K562 (cell line): ENCODE results near the gene TMC5. TPM values are rescaled to one million over a fixed set of nuclear protein-coding genes. Genes with fewer than 3 reads are reported as not detected.

ENCODE experiments used
- CC2D1A ChIP-seq: fragments of 450-650 bp; IDR thresholded peaks from 2 replicates; pipeline ENCODE4 v1.6.1; 2017; ENCODE audit warnings: mild to moderate bottlenecking
- E2F6 ChIP-seq, 2 experiments: IDR thresholded peaks; 2 replicates each; pipeline ENCODE4 v1.6.1; 2011; ENCODE audit warnings: borderline replicate concordance in 1 of 2, control low read depth in 1 of 2, low read depth in 1 of 2, low read length in 1 of 2, mild to moderate bottlenecking in 1 of 2, mixed read lengths in 1 of 2, moderate library complexity in 1 of 2; ENCODE audit not compliant: insufficient read depth in 1 of 2, insufficient read length in 1 of 2, poor library complexity in 1 of 2, severe bottlenecking in 1 of 2; ENCODE audit errors: extremely low read depth in 1 of 2
- HMG20B ChIP-seq: fragments of 250-450 bp; sonication (Bioruptor Pico); IDR thresholded peaks from 2 replicates; pipeline ENCODE4 v1.5.0; 2021; ENCODE audit warnings: mild to moderate bottlenecking
- JUN ChIP-seq, 2 experiments: sonication (generic) in 1 of 2; formaldehyde crosslinking in 1 of 2; IDR thresholded peaks; 2 replicates each; pipeline versions ENCODE4 v1.6.1 to v1.8.0; 2012 to 2022; ENCODE audit warnings: borderline replicate concordance in 2 of 2, mild to moderate bottlenecking in 2 of 2, improper control_type of control experiment in 1 of 2, low read depth in 1 of 2, low read length in 1 of 2, missing genetic modification reagents in 1 of 2
- NR3C1 ChIP-seq: sonication (generic); formaldehyde crosslinking; IDR thresholded peaks from 2 replicates; pipeline ENCODE4 v1.8.1; 2022; ENCODE audit warnings: missing genetic modification reagents
- RNF2 ChIP-seq: sonication (generic); IDR thresholded peaks from 2 replicates; pipeline ENCODE4 v1.6.1; 2016
- SMARCA4 ChIP-seq: fragments of 450-650 bp; IDR thresholded peaks from 2 replicates; pipeline ENCODE4 v1.6.1; 2016
- TFAP4 ChIP-seq: sonication (generic); formaldehyde crosslinking; IDR thresholded peaks from 2 replicates; pipeline ENCODE4 v1.8.0; 2022; ENCODE audit warnings: missing genetic modification reagents, mild to moderate bottlenecking, moderate library complexity, borderline replicate concordance
- TOE1 ChIP-seq, 2 experiments: fragments of 450-650 bp in 1 of 2; sonication (generic) in 1 of 2; formaldehyde crosslinking in 1 of 2; IDR thresholded peaks; 2 replicates each; pipeline versions ENCODE4 v1.7.1 to v1.8.0; 2016 to 2022; ENCODE audit warnings: borderline replicate concordance in 2 of 2, mild to moderate bottlenecking in 2 of 2, antibody characterized with exemption in 1 of 2, inconsistent platforms in 1 of 2, low read depth in 1 of 2, missing genetic modification reagents in 1 of 2, moderate library complexity in 1 of 2
- ZNF583 ChIP-seq: fragments of 250-450 bp; sonication (Bioruptor Pico); IDR thresholded peaks from 2 replicates; pipeline ENCODE4 v1.4.0; 2020
- polyA plus RNA-seq, 8 experiments: library from polyadenylated mRNA; depleted of rRNA in 4 of 8; stranded (reverse) in 5 of 8; unstranded in 3 of 8; fragments of >200 nt; fragmentation: Nextera tagmentation in 2 of 8; fragmentation: Illumina TruSeq in 1 of 8; extraction: Ambion mirVana in 2 of 8; extraction: Trizol in 1 of 8; gene quantifications; 2 replicates each; pipeline versions ENCODE4 v1.2.1 to v1.2.3, GENCODE V29; 2011 to 2014; ENCODE audit warnings: inconsistent platforms in 1 of 8, missing spikeins in 1 of 8
- total RNA-seq, 7 experiments: library from RNA; depleted of rRNA in 6 of 7; stranded (reverse); fragments of >200 nt in 6 of 7; fragmentation: Illumina TruSeq in 2 of 7; extraction: Trizol in 2 of 7; gene quantifications; 2 replicates each; pipeline versions ENCODE4 v1.2.1 to v1.2.3, GENCODE V29; 2011 to 2021; ENCODE audit warnings: low replicate concordance in 1 of 7
- TF ChIP-seq, protein P1 (sequence below): fragments of 450-650 bp; IDR thresholded peaks from 2 replicates; pipeline ENCODE4 v1.6.1; 2016; ENCODE audit warnings: mild to moderate bottlenecking
- TF ChIP-seq, protein P2 (sequence below): fragments of 200-800 bp; sonication (Bioruptor generic); IDR thresholded peaks from 2 replicates; pipeline ENCODE4 v1.6.1; 2017; ENCODE audit warnings: missing genetic modification characterization, missing compliant biosample characterization

The TMC5 gene
- total and polyA plus RNA-seq, 9 of the 15 experiments (the other 6 are each of a cell fraction or from before 2014, with no cell fraction given), result 0.83 to 2.6 (median 1.6) TPM

DNA sequence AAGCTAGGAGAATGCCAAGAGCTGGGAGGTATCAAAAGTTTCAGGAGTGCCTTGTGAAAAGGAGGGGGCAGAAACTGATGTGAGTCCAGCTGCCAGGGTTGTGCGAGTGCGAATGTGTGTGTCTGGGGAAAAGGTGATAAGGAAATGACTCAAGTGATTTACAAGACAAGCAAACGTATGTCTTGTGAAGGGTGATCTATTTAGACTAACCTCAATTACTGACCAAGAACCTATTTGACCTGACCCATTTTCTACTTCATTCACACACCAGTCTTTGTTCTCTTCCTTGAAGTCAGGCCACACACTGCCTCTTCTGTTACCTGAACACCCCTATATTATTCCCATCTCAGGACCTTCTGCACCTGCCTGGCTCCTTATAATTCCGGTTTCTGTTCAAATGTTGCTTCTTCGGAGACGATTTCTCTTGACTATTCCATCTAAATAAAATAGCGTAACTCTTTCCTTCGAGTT is 103.2 kb downstream of the TMC5 start (continued):
- TF ChIP-seq, protein P1, sequence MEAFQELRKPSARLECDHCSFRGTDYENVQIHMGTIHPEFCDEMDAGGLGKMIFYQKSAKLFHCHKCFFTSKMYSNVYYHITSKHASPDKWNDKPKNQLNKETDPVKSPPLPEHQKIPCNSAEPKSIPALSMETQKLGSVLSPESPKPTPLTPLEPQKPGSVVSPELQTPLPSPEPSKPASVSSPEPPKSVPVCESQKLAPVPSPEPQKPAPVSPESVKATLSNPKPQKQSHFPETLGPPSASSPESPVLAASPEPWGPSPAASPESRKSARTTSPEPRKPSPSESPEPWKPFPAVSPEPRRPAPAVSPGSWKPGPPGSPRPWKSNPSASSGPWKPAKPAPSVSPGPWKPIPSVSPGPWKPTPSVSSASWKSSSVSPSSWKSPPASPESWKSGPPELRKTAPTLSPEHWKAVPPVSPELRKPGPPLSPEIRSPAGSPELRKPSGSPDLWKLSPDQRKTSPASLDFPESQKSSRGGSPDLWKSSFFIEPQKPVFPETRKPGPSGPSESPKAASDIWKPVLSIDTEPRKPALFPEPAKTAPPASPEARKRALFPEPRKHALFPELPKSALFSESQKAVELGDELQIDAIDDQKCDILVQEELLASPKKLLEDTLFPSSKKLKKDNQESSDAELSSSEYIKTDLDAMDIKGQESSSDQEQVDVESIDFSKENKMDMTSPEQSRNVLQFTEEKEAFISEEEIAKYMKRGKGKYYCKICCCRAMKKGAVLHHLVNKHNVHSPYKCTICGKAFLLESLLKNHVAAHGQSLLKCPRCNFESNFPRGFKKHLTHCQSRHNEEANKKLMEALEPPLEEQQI, result 0 out of 2 replicates have a peak, but pooled peaks have one; percentile 33
- TF ChIP-seq JUN (IDR thresholded peaks at IDR 0.05; ENCODE audit: borderline replicate concordance, low read depth, low read length), result peak; percentile 77
- TF ChIP-seq JUN (CRISPR knock-in tag; IDR thresholded peaks at IDR 0.05; ENCODE audit: borderline replicate concordance), result no peak
- TF ChIP-seq ZNF583 (CRISPR knock-in tag), result no peak
- TF ChIP-seq, protein P2, sequence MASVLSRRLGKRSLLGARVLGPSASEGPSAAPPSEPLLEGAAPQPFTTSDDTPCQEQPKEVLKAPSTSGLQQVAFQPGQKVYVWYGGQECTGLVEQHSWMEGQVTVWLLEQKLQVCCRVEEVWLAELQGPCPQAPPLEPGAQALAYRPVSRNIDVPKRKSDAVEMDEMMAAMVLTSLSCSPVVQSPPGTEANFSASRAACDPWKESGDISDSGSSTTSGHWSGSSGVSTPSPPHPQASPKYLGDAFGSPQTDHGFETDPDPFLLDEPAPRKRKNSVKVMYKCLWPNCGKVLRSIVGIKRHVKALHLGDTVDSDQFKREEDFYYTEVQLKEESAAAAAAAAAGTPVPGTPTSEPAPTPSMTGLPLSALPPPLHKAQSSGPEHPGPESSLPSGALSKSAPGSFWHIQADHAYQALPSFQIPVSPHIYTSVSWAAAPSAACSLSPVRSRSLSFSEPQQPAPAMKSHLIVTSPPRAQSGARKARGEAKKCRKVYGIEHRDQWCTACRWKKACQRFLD (CRISPR knock-in tag), result peak; percentile 86; the same call in 1 of the 2 replicates
- TF ChIP-seq E2F6 (IDR thresholded peaks at IDR 0.05; ENCODE audit: borderline replicate concordance in 1 of 2, extremely low read depth in 1 of 2, insufficient read depth in 1 of 2, insufficient read length in 1 of 2, low read depth in 1 of 2, low read length in 1 of 2, poor library complexity in 1 of 2, severe bottlenecking in 1 of 2), result no peak
- TF ChIP-seq CC2D1A, result peak; percentile 83; the same call in 1 of the 2 replicates
- peak; percentile 81 for TF ChIP-seq RNF2
- TF ChIP-seq TFAP4 (CRISPR knock-in tag), result peak; percentile 67
- TF ChIP-seq NR3C1 (CRISPR knock-in tag), result no peak
- peak; percentile 55; the same call in 1 of the 2 replicates for TF ChIP-seq TOE1 (IDR thresholded peaks at IDR 0.05; ENCODE audit: borderline replicate concordance)
- no peak for TF ChIP-seq TOE1 (CRISPR knock-in tag; IDR thresholded peaks at IDR 0.05; ENCODE audit: borderline replicate concordance, low read depth)
- no peak for TF ChIP-seq HMG20B (CRISPR knock-in tag)
- TF ChIP-seq SMARCA4, result peak; percentile 98
